Activated T-cell treated with anti-CD3 and anti-CD28 coated beads for 48 hours (primary cell): ENCODE measurements around the gene HSPBP1.
A peak's percentile ranks its signal among the peaks of the same experiment; 100 is the strongest.

ENCODE experiments used
- DNase-seq: peaks from one replicate; pipeline ENCODE4 v3.0.0-alpha.2; 2020; ENCODE audit warnings: low read depth

The HSPBP1 gene

DNA sequence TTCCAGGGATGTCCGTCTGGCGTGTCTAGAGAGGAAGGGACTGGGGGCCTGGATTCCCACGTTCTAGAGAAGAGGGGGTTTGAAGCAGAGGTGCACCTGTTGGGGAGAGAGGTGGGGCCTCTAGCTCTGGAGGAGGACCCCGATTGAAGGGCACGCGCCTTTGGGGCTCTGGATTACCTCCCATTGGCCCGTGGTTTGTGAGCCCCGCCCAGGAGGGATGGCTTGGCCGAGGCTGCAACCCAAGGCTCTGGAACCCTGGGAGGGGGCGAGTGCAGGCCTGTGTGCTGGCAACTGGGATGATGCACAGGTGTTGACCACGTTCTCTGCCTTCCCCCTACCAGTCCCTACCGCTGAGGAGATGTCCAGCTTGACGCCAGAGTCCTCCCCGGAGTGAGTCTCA is 25.1 kb upstream of the HSPBP1 start:
- no peak for DNase-seq

DNA sequence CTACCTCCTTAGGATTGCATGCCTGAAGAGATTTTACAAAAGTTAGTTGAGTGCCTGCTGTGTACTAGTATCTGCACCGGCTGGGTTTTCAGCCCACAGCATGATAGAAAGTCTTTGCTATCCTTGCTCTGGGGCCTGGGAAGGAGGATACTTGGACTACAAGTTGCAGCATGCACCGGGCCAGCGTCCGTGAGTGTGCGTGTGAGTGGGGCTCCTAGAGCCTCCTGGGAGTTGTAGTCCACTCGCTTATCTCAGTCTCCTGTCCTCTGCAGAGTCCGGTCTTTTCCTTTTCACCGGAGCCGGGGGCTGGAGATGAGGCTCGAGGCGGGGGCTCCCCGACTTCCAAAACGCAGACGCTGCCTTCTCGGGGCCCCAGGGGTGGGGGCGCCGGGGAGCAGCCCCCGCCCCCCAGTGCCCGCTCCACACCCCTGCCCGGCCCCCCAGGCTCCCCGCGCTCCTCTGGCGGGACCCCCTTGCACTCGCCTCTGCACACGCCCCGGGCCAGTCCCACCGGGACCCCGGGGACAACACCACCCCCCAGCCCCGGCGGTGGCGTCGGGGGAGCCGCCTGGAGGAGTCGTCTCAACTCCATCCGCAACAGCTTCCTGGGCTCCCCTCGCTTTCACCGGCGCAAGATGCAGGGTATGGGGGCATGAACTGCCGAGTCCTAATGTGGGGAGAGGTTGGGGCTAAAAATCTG is 24.5 kb upstream of the HSPBP1 start:
- DNase-seq = peak; percentile 23

DNA sequence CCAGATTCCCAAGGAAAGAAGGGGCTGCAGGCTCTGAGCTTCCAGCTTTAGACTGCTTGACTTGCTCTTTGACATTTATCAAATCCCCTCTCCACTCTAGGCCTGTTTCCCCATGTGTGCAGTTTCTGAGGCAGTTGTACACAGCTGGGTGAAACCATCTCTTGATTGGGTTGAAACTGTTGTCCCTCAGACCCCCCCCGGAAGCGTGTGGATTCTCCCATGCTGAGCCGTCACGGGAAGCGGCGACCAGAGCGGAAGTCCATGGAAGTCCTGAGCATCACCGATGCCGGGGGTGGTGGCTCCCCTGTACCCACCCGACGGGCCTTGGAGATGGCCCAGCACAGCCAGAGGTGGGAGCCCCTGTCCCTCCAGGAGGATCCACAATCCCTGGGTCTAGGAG is 23.6 kb upstream of the HSPBP1 start:
- no peak for DNase-seq

DNA sequence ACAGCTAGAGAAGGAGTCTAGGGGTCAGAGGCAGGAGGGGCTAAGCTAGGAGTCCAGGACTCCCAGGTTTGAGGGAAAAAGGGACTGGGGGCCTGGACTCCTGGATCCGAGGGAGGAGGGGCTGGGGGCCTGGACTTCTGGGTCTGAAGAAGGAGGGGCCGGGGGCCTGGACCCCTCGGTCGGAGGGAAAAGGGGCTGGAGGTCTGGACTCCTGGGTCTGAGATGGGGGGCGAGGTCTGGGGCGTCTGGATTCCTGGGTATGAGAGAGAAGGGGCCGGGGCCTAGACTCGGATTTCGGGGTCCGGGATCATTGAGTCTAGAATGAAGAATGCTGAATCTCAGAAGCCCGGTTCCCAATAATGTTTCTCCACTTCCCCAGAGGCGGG is 22.4 kb upstream of the HSPBP1 start:
- DNase-seq = no peak

DNA sequence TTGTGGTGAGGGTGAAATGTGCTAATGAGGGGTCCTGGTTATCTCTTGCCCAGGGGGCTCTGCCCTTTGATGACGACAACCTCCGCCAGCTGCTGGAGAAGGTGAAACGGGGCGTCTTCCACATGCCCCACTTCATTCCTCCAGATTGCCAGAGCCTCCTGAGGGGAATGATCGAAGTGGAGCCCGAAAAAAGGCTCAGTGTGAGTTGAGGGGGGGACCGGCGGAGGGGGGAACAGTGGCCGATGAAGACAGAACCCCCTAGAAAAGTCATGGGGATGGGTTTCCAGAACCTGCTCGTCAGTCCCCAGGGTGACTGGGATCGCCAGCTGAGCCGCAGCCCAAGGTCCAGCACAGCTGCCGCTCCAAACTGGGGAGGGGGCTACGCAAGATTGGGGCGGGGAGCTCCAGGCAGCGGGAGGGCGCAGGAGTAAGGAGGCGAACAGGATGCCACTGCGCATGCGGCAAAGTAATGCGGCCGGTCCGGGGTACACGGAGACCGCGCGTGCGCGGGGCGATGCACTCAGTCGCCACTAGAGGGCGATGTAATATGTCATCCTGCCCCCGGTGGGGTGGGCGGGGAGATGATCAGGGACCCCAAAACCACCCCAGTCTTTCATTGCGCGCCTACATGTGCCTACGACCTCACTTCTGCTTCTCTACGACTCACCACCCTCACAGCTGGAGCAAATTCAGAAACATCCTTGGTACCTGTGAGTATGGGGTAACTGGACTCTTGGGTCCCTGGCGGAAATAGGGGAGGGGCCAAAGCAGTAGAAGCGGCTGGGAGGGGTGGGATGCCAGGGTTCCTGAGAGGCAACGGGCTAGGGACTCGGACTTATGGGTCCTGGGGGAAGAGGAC is 21.8 kb upstream of the HSPBP1 start:
- DNase-seq = peak; percentile 94

DNA sequence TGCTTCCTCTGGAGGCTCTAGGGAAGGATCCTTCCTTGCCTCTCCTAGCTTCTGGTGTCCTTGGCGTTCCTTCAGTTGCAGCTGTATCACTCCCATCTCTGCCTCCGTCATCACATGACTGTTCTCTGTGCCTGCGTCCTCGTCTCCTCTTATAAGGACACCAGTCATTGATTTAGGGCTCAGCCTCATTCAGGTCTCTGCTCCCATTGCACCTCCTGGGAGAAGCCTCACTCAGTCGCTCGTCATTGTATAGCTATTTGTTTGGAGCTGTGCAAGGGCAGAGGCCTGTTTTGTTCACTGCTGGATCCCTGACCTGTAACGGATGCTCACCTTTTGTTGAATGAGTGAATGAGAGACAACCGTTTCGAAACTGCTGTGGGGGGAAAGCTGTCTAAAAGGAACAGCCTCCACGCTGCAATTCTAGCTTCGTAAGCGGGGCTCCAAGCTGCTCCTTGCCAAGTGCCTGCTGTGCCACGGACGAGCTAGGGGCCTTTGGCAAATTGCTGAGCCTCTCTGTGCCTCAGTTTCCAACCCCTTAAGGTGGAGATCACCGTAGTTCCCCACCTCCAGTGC is 21.1 kb upstream of the HSPBP1 start:
- no peak for DNase-seq

DNA sequence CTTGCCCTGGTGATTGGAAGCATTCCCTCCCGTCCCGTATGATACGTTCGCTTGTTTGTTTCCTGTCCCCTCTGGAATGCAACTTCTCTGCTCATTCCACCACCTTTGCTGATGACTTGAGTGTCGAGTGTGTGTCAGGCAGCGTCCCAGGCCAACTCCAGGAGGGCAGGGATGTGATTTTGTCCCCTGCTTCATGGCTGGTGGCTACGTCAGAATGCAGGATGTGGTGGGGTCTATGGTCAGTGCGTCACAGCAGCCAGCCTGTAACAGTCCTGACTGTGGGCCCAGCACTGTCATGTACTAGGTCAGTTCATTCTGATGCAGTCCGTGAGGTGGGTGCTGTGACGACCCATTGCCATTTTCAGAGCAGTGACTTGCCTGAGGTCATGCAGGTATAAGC is 20.1 kb upstream of the HSPBP1 start:
- DNase-seq = no peak

DNA sequence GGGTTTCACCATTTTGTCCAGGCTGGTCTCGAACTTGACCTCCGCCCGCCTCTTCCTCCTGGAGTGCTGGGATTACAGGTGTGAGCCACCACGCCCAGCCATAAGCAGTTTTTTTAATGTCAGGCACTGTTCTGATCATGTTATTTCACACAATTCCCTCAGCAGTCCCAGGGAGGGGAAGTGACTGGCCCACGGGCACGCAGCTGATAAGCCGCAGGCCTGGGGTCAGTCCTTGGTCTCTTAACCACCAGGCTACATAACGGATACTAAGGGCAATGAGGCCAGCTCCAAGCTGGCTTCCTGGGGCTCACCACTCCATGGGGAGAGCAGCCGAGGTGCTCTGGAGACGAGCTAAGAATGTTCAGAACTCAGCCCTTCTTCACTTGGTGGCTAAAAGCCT is 17.4 kb upstream of the HSPBP1 start:
- DNase-seq = no peak

DNA sequence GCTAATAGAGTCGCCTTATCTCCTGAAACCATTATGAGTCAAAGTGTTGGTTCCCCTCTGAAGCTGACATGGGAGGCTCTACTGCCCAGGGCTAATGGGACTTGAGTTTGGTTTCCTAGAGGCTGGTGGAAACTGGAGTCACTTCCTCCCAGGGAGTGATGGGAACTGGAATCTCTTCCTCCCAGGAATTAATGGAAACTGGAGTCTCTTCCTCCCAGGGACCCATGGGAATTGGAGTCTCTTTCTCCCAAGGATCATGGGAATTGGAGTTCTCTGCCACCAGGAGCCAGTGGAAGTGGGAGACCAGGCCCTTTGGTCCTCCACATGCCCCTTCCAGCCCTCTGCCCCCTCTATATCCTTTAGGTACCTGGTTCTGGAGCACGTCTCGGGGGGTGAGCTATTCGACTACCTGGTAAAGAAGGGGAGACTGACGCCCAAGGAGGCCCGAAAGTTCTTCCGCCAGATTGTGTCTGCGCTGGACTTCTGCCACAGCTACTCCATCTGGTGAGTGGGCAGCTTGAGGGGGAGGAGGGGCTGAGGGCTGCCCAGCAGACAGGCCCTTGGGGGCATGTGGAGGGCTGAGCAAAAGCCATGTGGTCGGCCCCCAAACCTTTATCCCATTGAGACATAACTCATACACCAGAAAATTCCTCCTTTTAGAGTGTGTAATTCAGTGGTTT is 9.3 kb upstream of the HSPBP1 start:
- no peak for DNase-seq

DNA sequence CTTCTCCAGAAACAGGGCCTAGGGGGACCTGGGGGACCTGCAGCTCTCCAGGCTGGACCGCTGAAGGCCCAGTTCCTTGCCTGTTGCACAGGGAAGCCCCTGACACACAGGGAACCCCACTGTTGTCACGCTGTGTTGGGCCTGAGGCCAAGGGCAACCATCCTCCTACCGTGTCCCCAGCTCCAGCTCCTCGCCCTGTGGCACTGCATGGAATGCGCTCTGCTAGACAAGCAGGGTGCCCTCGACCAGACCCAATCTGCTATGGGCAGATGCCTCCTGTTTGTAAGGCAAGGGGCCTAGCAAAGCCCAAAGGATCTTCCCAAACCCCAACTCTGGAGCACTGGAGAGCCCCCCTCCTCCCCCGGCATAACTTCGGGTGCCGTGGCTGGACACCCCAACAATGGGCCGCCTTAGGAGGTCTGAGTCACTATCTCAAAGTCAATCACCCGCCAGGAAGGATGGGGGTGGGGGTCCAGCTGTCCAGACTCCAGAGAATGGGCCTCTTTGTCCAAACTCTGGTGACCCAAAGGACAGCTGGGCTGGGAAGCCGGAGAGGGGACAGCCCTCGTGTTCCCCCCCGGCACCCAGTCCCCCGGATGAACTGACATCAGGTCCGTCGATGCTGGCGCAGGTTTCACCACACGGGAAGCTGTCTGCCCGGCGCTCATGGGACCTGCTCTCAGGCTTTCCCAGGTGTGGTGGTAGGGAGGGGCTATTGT is 7.6 kb upstream of the HSPBP1 start:
- DNase-seq = no peak

DNA sequence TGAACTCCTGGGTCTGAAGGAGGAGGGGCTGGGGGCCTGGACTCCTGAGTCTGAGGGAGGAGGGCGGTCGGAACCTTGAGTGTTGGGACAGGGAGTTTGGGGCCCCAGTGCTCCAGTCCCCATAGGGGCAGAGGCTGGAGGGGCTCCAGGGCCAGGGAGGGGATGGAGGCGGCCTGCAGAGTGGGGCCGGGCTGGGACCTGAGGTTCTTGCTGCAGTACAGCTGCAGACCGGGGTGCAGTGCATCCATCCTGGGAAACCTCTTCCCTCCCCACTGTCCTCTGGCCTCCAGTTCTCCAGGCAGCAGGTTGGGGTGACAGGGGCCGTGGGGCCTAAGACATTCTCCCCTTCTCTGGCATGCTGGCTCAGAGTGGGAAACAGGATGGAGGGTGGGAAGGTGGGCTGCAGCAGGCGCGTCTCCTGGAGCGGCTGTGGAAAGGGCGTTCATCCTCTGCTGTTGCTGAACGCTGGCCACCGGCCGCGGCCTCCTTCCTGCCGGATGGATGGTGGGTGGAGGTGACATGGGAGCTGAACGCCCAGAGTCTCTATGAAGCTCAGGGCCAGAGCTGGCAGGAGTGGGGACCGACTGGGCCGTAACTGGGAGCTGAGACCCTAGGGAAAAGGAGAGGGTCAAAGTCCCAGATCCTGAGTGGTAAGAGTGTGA is 5.5 kb upstream of the HSPBP1 start:
- DNase-seq = no peak

DNA sequence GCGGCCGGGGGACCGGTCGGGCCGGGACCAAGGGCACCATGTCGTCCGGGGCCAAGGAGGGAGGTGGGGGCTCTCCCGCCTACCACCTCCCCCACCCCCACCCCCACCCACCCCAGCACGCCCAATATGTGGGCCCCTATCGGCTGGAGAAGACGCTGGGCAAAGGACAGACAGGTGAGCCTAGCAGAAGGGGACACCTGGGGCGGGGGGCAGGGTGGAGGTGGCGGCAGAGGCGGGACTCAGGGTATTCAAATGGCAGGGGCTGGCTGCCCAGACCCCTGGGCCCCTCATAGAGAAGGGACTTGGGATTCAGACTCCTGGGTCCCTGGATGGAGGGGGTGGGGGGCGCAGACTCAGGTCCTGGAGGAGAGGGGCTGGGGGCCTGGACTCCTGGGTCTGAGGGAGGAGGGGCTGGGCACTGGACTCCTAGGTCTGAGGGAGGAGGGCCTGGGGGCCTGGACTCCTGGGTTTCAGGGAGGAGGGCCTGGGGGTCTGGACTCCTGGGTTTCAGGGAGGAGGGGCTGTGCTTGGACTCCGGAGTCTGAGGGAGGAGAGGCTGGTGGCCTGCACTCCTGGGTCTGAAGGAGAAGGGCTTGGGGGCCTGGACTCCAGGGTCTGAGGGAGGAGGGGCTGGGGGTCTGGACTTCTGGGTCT is 4.6 kb upstream of the HSPBP1 start:
- DNase-seq = no peak

DNA sequence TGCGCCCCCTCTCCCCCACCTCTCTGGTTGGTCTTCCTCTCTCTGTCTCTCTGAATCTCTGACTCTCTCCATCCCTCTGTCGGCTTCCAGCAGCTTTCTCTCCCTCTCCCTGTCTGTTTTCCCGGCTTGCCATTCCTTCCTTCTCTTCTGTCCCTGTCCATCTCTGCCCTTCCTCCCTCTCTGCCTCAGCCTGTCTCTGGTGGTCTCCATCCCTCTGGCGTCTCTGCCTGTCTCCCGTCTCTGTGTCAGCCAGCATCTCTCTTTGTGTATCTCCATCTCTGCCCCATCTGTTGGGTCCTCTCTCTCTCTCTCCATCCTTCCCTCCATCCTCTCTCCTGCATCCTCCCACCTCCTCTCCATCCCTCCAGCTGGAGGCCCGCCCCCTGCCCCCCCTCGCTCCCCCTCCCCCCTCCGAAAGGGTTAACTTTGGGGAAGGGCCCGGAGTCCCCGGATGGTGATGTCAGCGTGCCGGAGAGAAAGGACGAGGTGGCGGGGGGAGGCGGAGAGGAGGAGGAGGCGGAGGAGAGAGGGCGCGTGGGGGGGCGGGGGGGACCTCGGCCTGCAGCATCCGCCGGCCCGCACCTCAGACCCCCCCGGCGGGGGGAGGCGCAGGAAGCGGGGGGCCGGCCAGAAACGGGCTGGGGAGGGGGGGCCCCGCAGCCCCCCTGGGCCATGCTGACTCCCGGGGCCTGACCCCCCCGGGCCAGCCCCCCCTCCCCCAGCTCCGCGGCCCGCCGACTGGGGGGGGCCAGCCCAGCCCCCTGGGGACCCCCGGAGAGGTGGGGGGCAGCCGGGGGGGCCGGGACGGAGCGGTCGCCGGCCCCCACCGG is 3.9 kb upstream of the HSPBP1 start, which contains the start of gene BRSK1:
Gene BRSK1, plus strand, starts transcription at position 450 of the 830 bp plus-strand sequence. CDS start 446 bp downstream, outside the sequence.
- peak; percentile 30 for DNase-seq

DNA sequence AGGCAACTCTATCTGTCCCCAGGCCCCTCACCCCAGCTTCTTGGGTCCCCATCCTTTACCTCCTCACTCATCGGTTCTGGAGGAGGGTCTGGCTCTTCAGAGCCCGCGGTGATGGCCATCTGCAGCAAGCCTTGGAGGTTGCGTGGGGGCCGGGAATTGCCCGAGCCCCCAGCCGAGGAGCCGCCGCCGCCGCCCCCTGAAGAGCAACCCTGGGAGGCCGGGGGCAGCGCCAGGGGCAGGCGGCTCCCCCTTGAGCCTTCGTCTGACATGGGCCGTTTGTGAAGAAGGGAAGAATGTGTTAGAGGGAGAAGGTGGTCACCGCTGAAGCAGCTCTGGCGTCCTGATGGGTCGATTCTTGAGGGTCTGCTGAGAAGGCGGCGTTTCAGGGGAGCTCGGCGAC is 570 bp downstream of the HSPBP1 start:
- no peak for DNase-seq

DNA sequence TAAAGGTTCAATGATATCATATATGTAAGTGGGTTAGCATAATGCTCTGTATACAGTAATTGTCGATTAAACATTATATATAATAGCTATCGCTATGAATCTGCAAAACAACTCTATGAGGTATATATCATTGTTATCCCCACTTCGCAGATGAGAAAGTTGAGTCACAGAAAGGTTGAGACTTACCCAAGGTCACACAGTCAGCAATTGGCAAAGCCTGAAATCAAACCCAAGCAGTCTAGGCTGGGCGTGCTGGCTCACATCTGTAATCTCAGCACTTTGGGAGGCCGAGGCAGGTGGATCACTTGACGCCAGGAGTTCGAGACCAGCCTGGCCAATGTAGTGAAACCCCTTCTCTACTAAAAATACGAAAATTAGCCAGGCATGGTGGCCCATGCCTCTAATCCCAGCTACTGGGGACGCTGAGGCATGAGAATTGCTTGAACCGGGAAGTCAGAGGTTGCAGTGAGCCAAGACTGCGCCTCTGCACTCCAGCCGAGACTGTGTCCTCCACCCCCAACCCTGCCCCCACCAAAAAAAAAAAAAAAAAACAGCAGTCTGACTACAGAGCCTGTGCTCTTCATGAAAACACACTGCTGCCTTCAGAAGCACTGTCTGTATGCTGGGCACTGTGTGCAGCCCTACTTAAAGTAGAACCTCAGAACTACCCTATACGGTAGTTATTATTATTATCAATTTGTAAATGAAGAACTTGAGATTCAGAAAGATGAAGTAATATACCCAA is 1.3 kb downstream of the HSPBP1 start:
- no peak for DNase-seq

DNA sequence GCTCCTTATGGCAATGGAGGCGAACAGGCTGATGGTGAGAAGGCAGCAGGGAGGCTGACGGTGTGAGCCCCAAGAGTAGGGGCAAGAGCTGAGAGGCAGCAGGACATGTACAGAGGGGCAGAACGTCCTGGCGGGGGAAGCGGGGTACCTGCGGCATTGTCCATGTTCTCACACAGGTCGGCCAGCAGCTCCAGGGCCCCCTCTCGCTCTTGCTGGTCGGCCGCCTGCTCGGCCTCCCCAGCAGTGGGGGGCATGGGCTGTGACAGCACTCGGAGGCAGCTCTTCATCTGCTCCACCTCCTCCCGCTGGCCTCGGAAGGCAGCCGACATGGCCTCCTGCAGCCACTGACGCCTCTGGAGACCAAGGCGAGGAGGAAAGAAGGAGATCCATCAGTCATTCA is 2.4 kb downstream of the HSPBP1 start:
- DNase-seq = no peak

DNA sequence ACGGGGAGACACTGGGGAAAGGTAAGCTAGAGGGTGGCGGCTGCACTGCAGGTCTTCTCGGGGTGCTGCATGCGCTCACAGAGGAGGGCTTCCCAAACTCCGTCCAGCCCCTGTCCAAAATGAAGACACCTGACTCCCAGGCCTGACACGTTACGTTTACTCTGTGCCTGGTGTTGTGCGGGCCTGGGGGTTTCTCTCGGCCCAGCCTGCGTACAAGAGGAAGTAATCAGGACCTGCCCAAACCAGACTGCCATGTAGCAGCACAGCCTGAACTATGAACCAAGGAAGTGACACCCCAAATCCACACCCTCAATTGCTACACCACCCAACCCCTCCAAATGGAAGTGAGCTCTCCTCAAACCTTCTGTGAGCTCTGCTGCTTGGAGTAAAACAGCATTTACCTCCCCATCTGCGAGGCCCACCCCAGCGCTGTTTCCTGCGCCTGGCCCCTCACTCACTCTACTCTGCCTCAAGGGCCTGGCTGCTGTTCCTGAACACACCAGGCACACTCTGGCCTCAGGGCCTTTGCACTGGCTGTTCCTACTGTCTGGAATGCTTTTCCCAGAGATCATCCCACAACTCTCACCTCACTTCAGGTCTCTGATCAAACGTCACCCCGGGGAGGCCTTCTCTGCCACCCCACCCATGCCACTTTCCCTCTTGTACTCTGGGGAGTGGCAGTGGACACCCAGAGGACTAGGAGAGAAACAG is 3.0 kb downstream of the HSPBP1 start:
- no peak for DNase-seq
